OCI-LY3 (cell line): ENCODE data around the gene PHF13.

Source experiments
- EZH2phosphoT487 ChIP-seq: fragments of 200-600 bp; shearing (Covaris generic); IDR thresholded peaks from 2 replicates; pipeline ENCODE4 v1.6.1; 2018; ENCODE audit warnings: antibody characterized with exemption, mixed run types, low read depth
- TF ChIP-seq, protein P1 (sequence below): fragments of 200-600, 300-600 bp; sonication (generic); IDR thresholded peaks from 2 replicates; pipeline ENCODE4 v1.5.1; 2014; ENCODE audit warnings: antibody characterized with exemption, low read length, low read depth

DNA sequence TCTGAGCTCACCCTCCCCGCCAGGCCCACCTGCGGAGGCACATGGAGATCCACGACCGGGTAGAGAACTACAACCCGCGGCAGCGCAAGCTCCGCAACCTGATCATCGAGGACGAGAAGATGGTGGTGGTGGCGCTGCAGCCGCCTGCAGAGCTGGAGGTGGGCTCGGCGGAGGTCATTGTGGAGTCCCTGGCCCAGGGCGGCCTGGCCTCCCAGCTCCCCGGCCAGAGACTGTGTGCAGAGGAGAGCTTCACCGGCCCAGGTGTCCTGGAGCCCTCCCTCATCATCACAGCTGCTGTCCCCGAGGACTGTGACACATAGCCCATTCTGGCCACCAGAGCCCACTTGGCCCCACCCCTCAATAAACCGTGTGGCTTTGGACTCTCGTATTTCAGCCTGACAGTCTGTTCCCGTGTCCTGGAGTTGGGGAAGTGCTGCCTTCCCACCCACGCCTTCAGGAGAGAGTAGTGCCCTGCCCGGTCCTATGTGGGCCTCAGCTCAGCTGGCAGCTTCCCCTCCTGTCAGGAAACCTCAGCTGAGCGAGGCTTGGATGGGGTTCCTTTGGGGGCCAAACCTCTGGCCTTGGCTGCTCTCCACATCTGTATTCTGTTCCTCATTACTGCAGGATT is 24.5 kb upstream of the PHF13 start:
- TF ChIP-seq, protein P1, sequence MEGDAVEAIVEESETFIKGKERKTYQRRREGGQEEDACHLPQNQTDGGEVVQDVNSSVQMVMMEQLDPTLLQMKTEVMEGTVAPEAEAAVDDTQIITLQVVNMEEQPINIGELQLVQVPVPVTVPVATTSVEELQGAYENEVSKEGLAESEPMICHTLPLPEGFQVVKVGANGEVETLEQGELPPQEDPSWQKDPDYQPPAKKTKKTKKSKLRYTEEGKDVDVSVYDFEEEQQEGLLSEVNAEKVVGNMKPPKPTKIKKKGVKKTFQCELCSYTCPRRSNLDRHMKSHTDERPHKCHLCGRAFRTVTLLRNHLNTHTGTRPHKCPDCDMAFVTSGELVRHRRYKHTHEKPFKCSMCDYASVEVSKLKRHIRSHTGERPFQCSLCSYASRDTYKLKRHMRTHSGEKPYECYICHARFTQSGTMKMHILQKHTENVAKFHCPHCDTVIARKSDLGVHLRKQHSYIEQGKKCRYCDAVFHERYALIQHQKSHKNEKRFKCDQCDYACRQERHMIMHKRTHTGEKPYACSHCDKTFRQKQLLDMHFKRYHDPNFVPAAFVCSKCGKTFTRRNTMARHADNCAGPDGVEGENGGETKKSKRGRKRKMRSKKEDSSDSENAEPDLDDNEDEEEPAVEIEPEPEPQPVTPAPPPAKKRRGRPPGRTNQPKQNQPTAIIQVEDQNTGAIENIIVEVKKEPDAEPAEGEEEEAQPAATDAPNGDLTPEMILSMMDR: no peak
- TF ChIP-seq EZH2phosphoT487: no peak
